ENCODE results near the gene ATP2C2.
"Not testable (repeated sequence)": the region's sequence is repeated elsewhere in the genome, so short reads cannot be mapped to it uniquely, and the experiment has no call there.

Gene ATP2C2

DNA sequence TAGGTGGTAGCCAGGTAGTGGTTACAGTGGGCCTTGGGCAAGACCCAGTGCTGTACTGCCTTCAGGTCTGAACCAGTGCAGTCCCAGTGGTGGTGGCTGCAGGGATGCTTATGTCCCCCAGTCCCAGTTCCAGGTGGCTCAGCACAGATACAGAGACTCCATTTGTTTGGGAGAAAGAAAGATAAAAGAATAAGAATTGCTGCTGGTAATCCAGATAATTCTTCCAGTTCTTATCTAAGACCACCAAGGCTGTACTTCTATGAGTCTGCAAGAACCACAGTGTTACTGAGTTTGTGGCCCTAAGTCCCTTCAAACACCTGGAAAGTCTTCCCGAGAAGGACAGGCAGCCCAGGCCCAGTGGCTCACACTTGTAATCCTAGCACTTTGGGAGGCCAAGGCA lies 33.9 kb upstream of the ATP2C2 start:
- no peak for DNase-seq (ENCODE audit: low read depth)
- H3K4me3 ChIP-seq (ENCODE audit: low read depth, low read length), result no peak overlapping the region
- TF ChIP-seq POLR2A (IDR thresholded peaks at IDR 0.05; ENCODE audit: extremely low read depth, insufficient read length), result no peak
- no peak for TF ChIP-seq MAX (IDR thresholded peaks at IDR 0.05; ENCODE audit: low read depth, low read length)

GRCh38 chr16:84337236-84337635 lies 31.1 kb upstream of the ATP2C2 start:
- DNase-seq (ENCODE audit: low read depth); H3K4me3 ChIP-seq (ENCODE audit: low read depth, low read length): not testable (repeated sequence)

DNA sequence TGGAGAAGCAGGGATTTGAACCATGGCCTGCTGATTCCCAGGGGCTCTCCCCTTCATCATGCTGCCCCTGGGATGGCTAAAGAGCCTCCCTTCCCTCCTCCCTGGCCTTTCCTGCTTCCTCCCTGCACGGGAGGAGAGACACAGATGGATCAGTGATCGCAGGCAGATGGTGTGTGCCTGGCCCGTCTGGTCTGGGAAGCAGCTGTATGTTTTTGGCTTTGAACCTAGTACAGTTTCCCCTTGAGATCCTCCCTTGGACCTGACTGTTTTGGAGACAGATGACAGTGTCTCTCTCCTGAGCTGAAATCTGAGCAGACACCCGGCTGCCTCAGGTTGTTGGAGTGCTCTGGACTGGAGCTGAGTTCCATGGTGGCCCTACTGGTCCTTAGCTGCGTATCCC lies 29.0 kb upstream of the ATP2C2 start:
- TF ChIP-seq CTCF (IDR thresholded peaks at IDR 0.05; ENCODE audit: low read depth, low read length) (no peak), MAX (IDR thresholded peaks at IDR 0.05; ENCODE audit: low read depth, low read length) (no peak), MYC (IDR thresholded peaks at IDR 0.05; ENCODE audit: low read depth, low read length) (no peak), POLR2A (IDR thresholded peaks at IDR 0.05; ENCODE audit: extremely low read depth, insufficient read length) (no peak)
- no peak for DNase-seq (ENCODE audit: low read depth)
- no peak overlapping the region for H3K4me3 ChIP-seq (ENCODE audit: low read depth, low read length)

GRCh38 chr16:84339766-84340165 lies 28.6 kb upstream of the ATP2C2 start:
- TF ChIP-seq CTCF (IDR thresholded peaks at IDR 0.05; ENCODE audit: low read depth, low read length) (no peak), MYC (IDR thresholded peaks at IDR 0.05; ENCODE audit: low read depth, low read length) (no peak), MAX (IDR thresholded peaks at IDR 0.05; ENCODE audit: low read depth, low read length) (no peak), POLR2A (IDR thresholded peaks at IDR 0.05; ENCODE audit: extremely low read depth, insufficient read length) (no peak)
- no peak for DNase-seq (ENCODE audit: low read depth)
- no peak overlapping the region for H3K4me3 ChIP-seq (ENCODE audit: low read depth, low read length)

DNA sequence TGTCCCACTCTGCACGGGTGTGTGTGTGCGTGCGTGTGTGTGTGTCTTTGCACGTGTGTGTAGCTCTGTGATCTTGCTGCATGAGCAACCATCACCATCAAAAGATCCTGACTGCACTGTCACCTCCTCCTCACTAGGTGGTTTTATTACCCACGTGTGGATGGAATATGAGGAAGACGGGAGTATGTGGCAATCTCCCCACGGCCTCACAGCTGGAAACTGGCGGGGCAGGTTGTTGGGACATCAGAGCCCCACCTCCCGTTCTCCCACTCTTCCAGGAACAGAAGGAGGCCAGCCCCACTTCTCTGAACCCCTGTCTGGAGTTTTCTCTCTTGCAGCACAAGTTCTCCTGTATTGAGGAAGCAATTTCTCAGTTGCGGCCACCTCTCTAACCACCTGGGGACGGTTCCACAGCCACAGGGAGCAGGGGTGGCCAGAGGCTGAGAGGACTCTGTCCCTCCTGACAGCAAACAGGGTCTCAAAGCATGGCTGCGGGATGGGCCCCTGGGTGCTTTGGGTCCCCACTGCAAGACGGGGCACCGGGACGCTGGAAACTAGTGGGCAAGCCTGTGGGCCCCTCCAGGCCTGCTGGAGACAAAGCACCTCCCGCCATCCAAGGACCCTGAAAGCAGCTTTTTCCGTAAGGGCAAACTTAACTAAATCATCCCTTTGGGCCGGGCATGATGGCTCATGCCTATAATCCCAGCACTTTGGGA lies 27.9 kb upstream of the ATP2C2 start:
- no peak overlapping the region for H3K4me3 ChIP-seq (ENCODE audit: low read depth, low read length)
- peak; percentile 58 for DNase-seq (ENCODE audit: low read depth)
- TF ChIP-seq MAX (IDR thresholded peaks at IDR 0.05; ENCODE audit: low read depth, low read length) (0 out of 2 replicates have a peak, but pooled peaks have one; percentile 5), POLR2A (IDR thresholded peaks at IDR 0.05; ENCODE audit: extremely low read depth, insufficient read length) (no peak)

DNA sequence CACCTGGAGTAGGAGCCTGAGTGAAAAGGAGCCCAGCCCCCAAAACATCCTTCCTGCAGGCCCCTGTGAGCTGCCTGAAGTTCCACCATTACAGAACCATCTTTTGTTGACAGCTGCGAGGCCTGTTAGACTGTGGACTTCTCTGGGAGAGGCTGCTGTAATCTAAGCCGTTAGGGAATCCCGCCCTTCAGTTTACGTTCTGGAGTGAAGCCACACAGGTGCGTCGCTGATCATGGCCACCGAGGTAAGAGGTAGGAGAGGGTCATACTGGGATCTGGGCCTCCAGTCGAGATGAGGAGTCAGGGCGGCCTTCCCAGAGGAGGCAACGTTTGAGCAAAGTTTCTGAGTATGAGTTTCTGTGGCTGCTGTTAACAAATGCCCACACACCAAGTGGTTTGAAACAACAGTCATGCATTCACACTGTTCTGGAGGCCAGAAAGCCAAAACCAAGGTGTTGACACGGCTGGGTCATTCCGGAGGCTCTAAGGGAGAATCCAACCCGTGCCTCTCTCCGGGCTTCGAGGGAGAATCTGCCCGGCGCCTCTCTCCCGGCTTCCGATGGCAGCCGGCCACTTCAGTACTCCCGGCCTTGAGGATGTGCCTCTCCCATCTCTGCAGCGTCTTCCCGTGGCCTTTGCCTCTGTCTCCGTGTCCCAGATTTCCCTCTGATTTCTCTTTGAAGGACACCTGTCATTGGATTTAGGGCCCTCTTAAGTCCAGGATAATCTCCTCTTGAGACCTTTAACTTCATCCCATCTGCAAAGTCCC lies 26.6 kb upstream of the ATP2C2 start:
- no peak for TF ChIP-seq MYC (IDR thresholded peaks at IDR 0.05; ENCODE audit: low read depth, low read length)
- no peak overlapping the region for H3K4me3 ChIP-seq (ENCODE audit: low read depth, low read length)
- DNase-seq (ENCODE audit: low read depth), result no peak

GRCh38 chr16:84343800-84344199 lies 24.5 kb upstream of the ATP2C2 start:
- DNase-seq (ENCODE audit: low read depth); H3K4me3 ChIP-seq (ENCODE audit: low read depth, low read length): not testable (repeated sequence)

DNA sequence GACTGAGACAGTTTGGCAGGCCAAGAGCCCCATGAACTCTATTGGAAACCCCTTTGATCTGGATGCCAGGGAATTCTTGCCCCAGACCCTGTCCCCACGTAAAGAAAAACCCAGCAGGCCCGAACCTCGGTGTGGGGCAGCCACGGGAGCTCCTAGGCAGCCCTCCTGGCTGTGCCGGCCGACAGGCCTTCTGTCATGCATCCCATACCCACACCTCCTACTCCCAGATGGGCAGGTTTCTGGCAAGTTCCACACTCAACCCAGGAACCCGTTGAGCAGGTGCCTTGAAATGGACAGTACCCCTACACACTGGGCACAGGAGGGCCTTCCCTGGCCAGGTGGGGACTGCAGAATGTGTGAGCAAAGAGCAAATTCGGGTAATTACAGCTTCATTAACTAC lies 23.6 kb upstream of the ATP2C2 start:
- no peak for DNase-seq (ENCODE audit: low read depth)
- no peak for TF ChIP-seq MAX (IDR thresholded peaks at IDR 0.05; ENCODE audit: low read depth, low read length)
- no peak for TF ChIP-seq MYC (IDR thresholded peaks at IDR 0.05; ENCODE audit: low read depth, low read length)
- no peak for TF ChIP-seq CTCF (IDR thresholded peaks at IDR 0.05; ENCODE audit: low read depth, low read length)
- no peak for TF ChIP-seq POLR2A (IDR thresholded peaks at IDR 0.05; ENCODE audit: extremely low read depth, insufficient read length)
- no peak overlapping the region for H3K4me3 ChIP-seq (ENCODE audit: low read depth, low read length)
